Ovary (tissue), 9 donors: ENCODE data around the gene KAZALD1. TPM values are rescaled to one million over a fixed set of nuclear protein-coding genes. Genes with fewer than 3 reads are reported as not detected.

Source experiments
- DNase-seq, 5 donors: peaks; one replicate each; pipeline ENCODE4 v3.0.0-alpha.2; 2019 to 2020
- H3K27ac ChIP-seq, 2 donors: fragments of 200-600 bp; one replicate each; pipeline versions ENCODE4 v1.5.1 to v1.8.0; 2019 to 2022
- H3K27me3 ChIP-seq: fragments of 200-600 bp; one replicate; pipeline ENCODE4 v1.8.0; 2022
- H3K36me3 ChIP-seq: fragments of 200-600 bp; sonication (generic); one replicate; pipeline ENCODE4 v1.5.1; 2019
- H3K4me1 ChIP-seq: one replicate; pipeline ENCODE4 v1.8.1; 2013; ENCODE audit warnings: mild to moderate bottlenecking, moderate library complexity; ENCODE audit not compliant: insufficient read depth
- H3K4me3 ChIP-seq: fragments of 200-600 bp; sonication (generic); one replicate; pipeline ENCODE4 v1.5.1; 2017
- H3K9me3 ChIP-seq, 2 donors: fragments of 200-600 bp in 1 of 2; sonication (generic) in 1 of 2; one replicate each; pipeline versions ENCODE4 v1.5.1 to v1.8.1; 2013 to 2019; ENCODE audit warnings: mild to moderate bottlenecking in 1 of 2, moderate library complexity in 1 of 2
- EP300 ChIP-seq: sonication (generic); formaldehyde crosslinking; IDR thresholded peaks from one replicate; pipeline ENCODE4 v1.6.1; 2017; ENCODE audit warnings: antibody characterized with exemption
- POLR2A ChIP-seq: fragments of 450-650 bp; IDR thresholded peaks from one replicate; pipeline ENCODE4 v1.6.1; 2017; ENCODE audit warnings: antibody characterized with exemption, mild to moderate bottlenecking, moderate library complexity
- WGBS, 3 donors: extraction: QIAGEN DNeasy Blood & Tissue Kit in 1 of 3; methylation state at CpG; one replicate each; pipeline versions ENCODE4 v1.1.5 to v1.1.7; 2013 to 2017; 5-methylcytosine and 5-hydroxymethylcytosine counted together
- intact Hi-C, 4 donors: fragments of 100-400 bp; cut with DNase I; formaldehyde crosslinking; loops; one replicate each; pipeline versions ENCODE4 v1.11.0 to v1.15.1; 2022 to 2023
- polyA plus RNA-seq, 2 donors: library from polyadenylated mRNA; stranded (reverse); fragments of 200-250 nt in 1 of 2; fragments of 350-450 nt in 1 of 2; fragmentation: Illumina TruSeq in 1 of 2; extraction: RNeasy Lipid Tissue Mini Kit (QIAGEN cat#74804) in 1 of 2; gene quantifications; one replicate each; pipeline ENCODE4 v1.2.3, GENCODE V29; 2013 to 2014
- total RNA-seq, 7 donors: library from RNA; depleted of rRNA in 2 of 7; stranded (reverse); fragments of >200 nt in 2 of 7; fragmentation: NEBNext Ultra II Directional in 3 of 7; extraction: Animal tissue kit (Norgen Biotek cat#: 25700) in 3 of 7; gene quantifications; one replicate each; pipeline versions ENCODE4 v1.1.0 to v1.2.4, GENCODE V29; 2016 to 2023
- TF ChIP-seq, protein P1 (sequence below), 3 donors: fragments of 450-650 bp in 2 of 3; fragments of 200-600 bp in 1 of 3; IDR thresholded peaks; one replicate each; pipeline versions ENCODE4 v1.5.1 to v1.8.0; 2016 to 2022; ENCODE audit warnings: antibody characterized with exemption in 3 of 3, mild to moderate bottlenecking in 1 of 3
- donor health status: DM: no; HTN: no; CAD: no; lungs with moderate emphysema.
- donor health status: DM: no; HTN: no; CAD: no.
- donor health status: Bipolar disorder and iron deficiency.
- donor health status: DM: yes; HTN: yes; CAD: no.
- donor health status: DM: no; HTN: no; CAD: no.
- donor health status: DM: yes; HTN: yes; CAD: no.

Gene KAZALD1
- total and polyA plus RNA-seq, 9 donors = 0.46 to 1.9 (median 0.94) TPM; not detected in 2

GRCh38 chr10:101099901-101100300, 38.1 kb downstream of the KAZALD1 start:
- Histone ChIP-seq H3K27me3 (no peaks in the 10 kb centered on the region), H3K4me1 (no peaks in the 10 kb centered on the region), H3K9me3 (no peaks in the 10 kb centered on the region), H3K36me3 (no peaks in the 10 kb centered on the region), H3K27ac (no peak overlapping the region), H3K4me3 (no peak overlapping the region)
- intact Hi-C loops = no loop called here
- no peak for DNase-seq
- TF ChIP-seq, protein P1, sequence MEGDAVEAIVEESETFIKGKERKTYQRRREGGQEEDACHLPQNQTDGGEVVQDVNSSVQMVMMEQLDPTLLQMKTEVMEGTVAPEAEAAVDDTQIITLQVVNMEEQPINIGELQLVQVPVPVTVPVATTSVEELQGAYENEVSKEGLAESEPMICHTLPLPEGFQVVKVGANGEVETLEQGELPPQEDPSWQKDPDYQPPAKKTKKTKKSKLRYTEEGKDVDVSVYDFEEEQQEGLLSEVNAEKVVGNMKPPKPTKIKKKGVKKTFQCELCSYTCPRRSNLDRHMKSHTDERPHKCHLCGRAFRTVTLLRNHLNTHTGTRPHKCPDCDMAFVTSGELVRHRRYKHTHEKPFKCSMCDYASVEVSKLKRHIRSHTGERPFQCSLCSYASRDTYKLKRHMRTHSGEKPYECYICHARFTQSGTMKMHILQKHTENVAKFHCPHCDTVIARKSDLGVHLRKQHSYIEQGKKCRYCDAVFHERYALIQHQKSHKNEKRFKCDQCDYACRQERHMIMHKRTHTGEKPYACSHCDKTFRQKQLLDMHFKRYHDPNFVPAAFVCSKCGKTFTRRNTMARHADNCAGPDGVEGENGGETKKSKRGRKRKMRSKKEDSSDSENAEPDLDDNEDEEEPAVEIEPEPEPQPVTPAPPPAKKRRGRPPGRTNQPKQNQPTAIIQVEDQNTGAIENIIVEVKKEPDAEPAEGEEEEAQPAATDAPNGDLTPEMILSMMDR (IDR thresholded peaks at IDR 0.05) = no peak
- no peak for TF ChIP-seq EP300
- no peak for TF ChIP-seq POLR2A
- 61 to 71% (median 66%) methylated on average over 6 of the region's 6 CpGs for WGBS, 3 donors

DNA sequence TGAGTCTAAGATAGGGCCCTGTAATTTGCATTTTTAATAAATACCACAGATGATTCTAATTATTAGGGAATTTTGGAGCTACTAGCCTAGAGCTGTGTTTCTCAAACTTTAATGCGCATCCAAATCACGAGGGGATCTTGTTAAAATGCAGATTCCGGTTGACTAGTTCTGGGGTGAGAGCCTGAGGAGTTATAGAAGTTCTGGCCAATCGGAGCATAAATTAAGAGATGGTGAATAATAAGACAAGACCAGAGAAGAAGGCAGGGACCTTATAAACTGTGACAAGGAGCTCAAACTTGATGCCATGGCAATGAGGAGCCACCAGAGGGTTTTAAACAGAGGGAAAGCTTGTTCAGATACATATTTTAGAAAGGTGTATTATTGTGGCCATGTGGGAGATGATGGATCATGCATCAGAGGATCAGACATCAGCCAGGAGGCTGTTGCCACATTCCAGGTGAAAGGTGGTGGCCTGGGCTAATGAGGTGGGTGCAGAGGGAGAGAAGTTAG, 39.6 kb downstream of the KAZALD1 start:
- H3K4me1 ChIP-seq = no peaks in the 10 kb centered on the region
- no peak overlapping the region for H3K4me3 ChIP-seq
- H3K9me3 ChIP-seq = no peaks in the 10 kb centered on the region
- no peak for DNase-seq
- no peak overlapping the region for H3K27ac ChIP-seq
- H3K27me3 ChIP-seq = no peaks in the 10 kb centered on the region
- H3K36me3 ChIP-seq = no peaks in the 10 kb centered on the region
- TF ChIP-seq, protein P1 (IDR thresholded peaks at IDR 0.05) = no peak
- TF ChIP-seq EP300 (no peak), POLR2A (no peak)
- 72 to 77% (median 74%) methylated on average over 4 of the region's 4 CpGs for WGBS, 3 donors
- intact Hi-C loops = no loop called here

DNA sequence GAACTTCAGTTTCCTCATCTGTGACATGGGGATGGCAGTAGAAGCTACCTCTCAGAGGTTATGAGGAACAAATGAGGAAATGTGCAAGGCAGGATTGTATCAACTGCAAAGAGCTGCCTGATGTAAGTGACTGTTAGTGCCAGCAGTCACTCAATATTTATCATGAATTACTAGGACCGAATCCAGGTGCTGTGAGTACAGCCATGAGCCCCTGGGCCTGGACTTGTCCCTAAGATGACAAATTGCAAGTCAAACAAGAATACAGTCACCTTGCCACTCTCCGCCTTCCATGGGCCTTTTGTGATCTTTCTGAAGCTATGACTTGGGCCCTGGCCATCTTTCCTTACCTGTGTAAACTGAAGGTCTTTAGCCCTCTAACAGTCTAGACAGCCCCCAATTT, 41.6 kb downstream of the KAZALD1 start:
- H3K36me3 ChIP-seq = no peaks in the 10 kb centered on the region
- WGBS, 3 donors = 74 to 82% (median 81%) methylated on average over 2 of the region's 2 CpGs
- H3K4me3 ChIP-seq = no peak overlapping the region
- no peaks in the 10 kb centered on the region for H3K27me3 ChIP-seq
- no peak for TF ChIP-seq POLR2A
- TF ChIP-seq EP300 = no peak
- TF ChIP-seq, protein P1 (IDR thresholded peaks at IDR 0.05) = no peak
- no peaks in the 10 kb centered on the region for H3K9me3 ChIP-seq
- no peak for DNase-seq
- no peak overlapping the region for H3K27ac ChIP-seq
- intact Hi-C loops = no loop called here
- no peaks in the 10 kb centered on the region for H3K4me1 ChIP-seq

DNA sequence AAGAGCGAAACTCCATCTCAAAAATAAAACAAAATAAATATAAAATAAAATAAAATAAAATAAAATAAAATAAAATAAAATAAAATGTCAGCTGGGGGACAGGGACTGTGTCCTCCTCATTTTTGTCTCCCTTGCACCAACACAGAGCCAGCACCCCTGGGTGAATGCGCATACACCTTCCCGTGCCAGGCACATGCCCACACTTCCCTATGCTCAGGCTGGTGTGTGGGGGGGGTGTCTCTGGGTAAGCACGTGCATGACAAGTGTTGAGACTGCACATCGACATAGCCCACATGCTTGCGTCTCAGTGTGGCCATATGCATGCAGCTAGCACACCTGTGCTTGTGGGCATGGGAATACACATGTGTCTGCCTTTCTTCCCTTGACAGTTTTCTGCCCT, 44.6 kb downstream of the KAZALD1 start:
- TF ChIP-seq POLR2A (no peak), EP300 (no peak)
- TF ChIP-seq, protein P1 (IDR thresholded peaks at IDR 0.05) = no peak
- intact Hi-C loops = no loop called here

More for the DNA sequence above, 44.6 kb downstream of the KAZALD1 start:
- no peaks in the 10 kb centered on the region for H3K9me3 ChIP-seq
- no peak overlapping the region for H3K4me3 ChIP-seq
- no peak overlapping the region for H3K27ac ChIP-seq
- H3K36me3 ChIP-seq = no peaks in the 10 kb centered on the region
- H3K27me3 ChIP-seq = no peaks in the 10 kb centered on the region
- DNase-seq = no peak
- 60 to 64% (median 61%) methylated on average over 6 of the region's 6 CpGs for WGBS, 3 donors
- H3K4me1 ChIP-seq = no peaks in the 10 kb centered on the region
